IPS DF 4.7 (cell line): ENCODE measurements around the gene SKOR1.

Experiments used
- DNase-seq: peaks from one replicate; pipeline ENCODE4 v3.0.0-alpha.2; 2013; ENCODE audit warnings: low spot score; ENCODE audit errors: extremely low read depth

SKOR1 gene

GRCh38 chr15:67819636-67820035, 5.7 kb upstream of the SKOR1 start:
- DNase-seq: no peak

GRCh38 chr15:67820122-67820991, 5.0 kb upstream of the SKOR1 start:
- DNase-seq: no peak

- DNase-seq: no peak
Measured at GRCh38 chr15:67820992-67821783, 4.1 kb upstream of the SKOR1 start.

GRCh38 chr15:67821784-67822440, 3.4 kb upstream of the SKOR1 start:
- DNase-seq: no peak

- no peak for DNase-seq
Measured at GRCh38 chr15:67822537-67823313, 2.6 kb upstream of the SKOR1 start.

GRCh38 chr15:67823314-67824196, 1.8 kb upstream of the SKOR1 start:
- no peak for DNase-seq

- DNase-seq: no peak
Measured at GRCh38 chr15:67824197-67824968, 926 bp upstream of the SKOR1 start.

GRCh38 chr15:67825881-67826716, 790 bp downstream of the SKOR1 start:
- DNase-seq: no peak

GRCh38 chr15:67826717-67827561, 1.6 kb downstream of the SKOR1 start:
- DNase-seq: no peak

GRCh38 chr15:67827562-67828277, 2.4 kb downstream of the SKOR1 start:
- DNase-seq: no peak

GRCh38 chr15:67828278-67828968, 3.1 kb downstream of the SKOR1 start:
- DNase-seq: no peak

GRCh38 chr15:67828969-67829646, 3.8 kb downstream of the SKOR1 start:
- no peak for DNase-seq

- DNase-seq: no peak
Measured at GRCh38 chr15:67829647-67830504, 4.6 kb downstream of the SKOR1 start.

- no peak for DNase-seq
Measured at GRCh38 chr15:67831363-67831762, 6.1 kb downstream of the SKOR1 start.

GRCh38 chr15:67832031-67832551, 6.8 kb downstream of the SKOR1 start:
- no peak for DNase-seq
